Measurements from ENCODE around the gene SYK.
"Not testable (repeated sequence)": the region's sequence is repeated elsewhere in the genome, so short reads cannot be mapped to it uniquely, and the experiment has no call there.

SYK gene

GRCh38 chr9:90789862-90790261, 11.8 kb upstream of the SYK start:
- in situ Hi-C loops (cut with HindIII; ENCODE audit: low pct_ligation_motif_present, low sequenced_read_pairs) = no loop called here
- no peak for DNase-seq
- no peak overlapping the region for H3K4me3 ChIP-seq (ENCODE audit: low read depth, low read length)
- H3K27ac ChIP-seq = no peak overlapping the region
- no peaks in the 10 kb centered on the region for H3K27me3 ChIP-seq (replicated peaks)
- TF ChIP-seq CTCF (IDR thresholded peaks at IDR 0.05; ENCODE audit: low read depth, low read length, missing control alignments) = no peak
- H3K36me3 ChIP-seq (replicated peaks) = no peaks in the 10 kb centered on the region

GRCh38 chr9:90793024-90793423, 8.6 kb upstream of the SYK start:
- in situ Hi-C loops (cut with HindIII; ENCODE audit: low pct_ligation_motif_present, low sequenced_read_pairs); H3K27me3 ChIP-seq (replicated peaks); H3K27ac ChIP-seq; H3K36me3 ChIP-seq (replicated peaks); H3K4me3 ChIP-seq (ENCODE audit: low read depth, low read length); DNase-seq: not testable (repeated sequence)

GRCh38 chr9:90793729-90794128, 7.9 kb upstream of the SYK start:
- TF ChIP-seq CTCF (IDR thresholded peaks at IDR 0.05; ENCODE audit: low read depth, low read length, missing control alignments) = no peak
- no peak for DNase-seq
- no peak overlapping the region for H3K27ac ChIP-seq

GRCh38 chr9:90795084-90795483, 6.5 kb upstream of the SYK start:
- no peaks in the 10 kb centered on the region for H3K36me3 ChIP-seq (replicated peaks)
- H3K27me3 ChIP-seq (replicated peaks) = no peaks in the 10 kb centered on the region
- no peak for DNase-seq
- in situ Hi-C loops (cut with HindIII; ENCODE audit: low pct_ligation_motif_present, low sequenced_read_pairs) = no loop called here
- no peak overlapping the region for H3K27ac ChIP-seq
- TF ChIP-seq CTCF (IDR thresholded peaks at IDR 0.05; ENCODE audit: low read depth, low read length, missing control alignments) = no peak
- no peak overlapping the region for H3K4me3 ChIP-seq (ENCODE audit: low read depth, low read length)

More at GRCh38 chr9:90793729-90794128, 7.9 kb upstream of the SYK start:
- H3K4me3 ChIP-seq (ENCODE audit: low read depth, low read length) = no peak overlapping the region
- no peaks in the 10 kb centered on the region for H3K27me3 ChIP-seq (replicated peaks)
- in situ Hi-C loops (cut with HindIII; ENCODE audit: low pct_ligation_motif_present, low sequenced_read_pairs) = no loop called here
- no peaks in the 10 kb centered on the region for H3K36me3 ChIP-seq (replicated peaks)

GRCh38 chr9:90795871-90796317, 5.7 kb upstream of the SYK start:
- Histone ChIP-seq H3K27ac (no peak overlapping the region), H3K4me3 (ENCODE audit: low read depth, low read length) (no peak overlapping the region), H3K36me3 (replicated peaks) (no peaks in the 10 kb centered on the region), H3K27me3 (replicated peaks) (peaks cover 4% of the 10 kb centered on the region)
- no peak for TF ChIP-seq CTCF (IDR thresholded peaks at IDR 0.05; ENCODE audit: low read depth, low read length, missing control alignments)
- DNase-seq = no peak
- in situ Hi-C loops (cut with HindIII; ENCODE audit: low pct_ligation_motif_present, low sequenced_read_pairs) = no loop called here

- no peak overlapping the region for H3K4me3 ChIP-seq (ENCODE audit: low read depth, low read length)
- no peak for TF ChIP-seq CTCF (IDR thresholded peaks at IDR 0.05; ENCODE audit: low read depth, low read length, missing control alignments)
- in situ Hi-C loops (cut with HindIII; ENCODE audit: low pct_ligation_motif_present, low sequenced_read_pairs) = no loop called here
- H3K36me3 ChIP-seq (replicated peaks) = no peaks in the 10 kb centered on the region
- no peak overlapping the region for H3K27ac ChIP-seq
- H3K27me3 ChIP-seq (replicated peaks) = peaks cover 22% of the 10 kb centered on the region
- no peak for DNase-seq
Observed at GRCh38 chr9:90799271-90799852, 2.3 kb upstream of the SYK start.

All from brain microvascular endothelial cell (primary cell).